Liver (tissue), 9 donors: ENCODE results near the gene ABRACL. TPM values are rescaled to one million over a fixed set of nuclear protein-coding genes. Genes with fewer than 3 reads are reported as not detected.

Experiments used
- DNase-seq: peaks from one replicate; pipeline ENCODE4 v3.0.0-alpha.2; 2017; ENCODE audit warnings: low spot score
- H3K27ac ChIP-seq, 2 donors: one replicate each; pipeline ENCODE4 v1.7.0; 2013; ENCODE audit warnings: inconsistent platforms in 2 of 2, low read length in 2 of 2, control low read depth in 1 of 2, low read depth in 1 of 2, mild to moderate bottlenecking in 1 of 2
- H3K27me3 ChIP-seq, 4 donors: one replicate each; pipeline versions ENCODE4 v1.6.1 to v1.7.0; 2013; ENCODE audit warnings: low read length in 3 of 4, inconsistent platforms in 1 of 4, mild to moderate bottlenecking in 1 of 4, moderate library complexity in 1 of 4; ENCODE audit not compliant: control insufficient read depth in 4 of 4, insufficient read depth in 4 of 4
- H3K36me3 ChIP-seq, 4 donors: one replicate each; pipeline versions ENCODE4 v1.6.1 to v1.7.0; 2013; ENCODE audit warnings: low read length in 3 of 4, mild to moderate bottlenecking in 3 of 4, low read depth in 1 of 4, moderate library complexity in 1 of 4; ENCODE audit not compliant: control insufficient read depth in 4 of 4, insufficient read depth in 3 of 4
- H3K4me1 ChIP-seq, 4 donors: one replicate each; pipeline versions ENCODE4 v1.6.1 to v1.7.0; 2013; ENCODE audit warnings: low read length in 3 of 4, mild to moderate bottlenecking in 3 of 4, moderate library complexity in 1 of 4; ENCODE audit not compliant: control insufficient read depth in 4 of 4, insufficient read depth in 4 of 4
- H3K4me3 ChIP-seq, 3 donors: one replicate each; pipeline versions ENCODE4 v1.6.1 to v1.7.0; 2013; ENCODE audit warnings: low read length in 3 of 3, control low read depth in 1 of 3, low read depth in 1 of 3, mild to moderate bottlenecking in 1 of 3
- H3K9ac ChIP-seq, 2 donors: one replicate each; pipeline ENCODE4 v1.7.0; 2013; ENCODE audit warnings: low read length in 2 of 2, mild to moderate bottlenecking in 2 of 2, moderate library complexity in 2 of 2, control low read depth in 1 of 2, low read depth in 1 of 2
- H3K9me3 ChIP-seq, 4 donors: one replicate each; pipeline versions ENCODE4 v1.6.1 to v1.7.0; 2013; ENCODE audit warnings: low read length in 3 of 4; ENCODE audit not compliant: control insufficient read depth in 4 of 4
- EGR1 ChIP-seq, 2 donors: IDR thresholded peaks; 2 replicates each; pipeline ENCODE4 v1.6.1; 2016 to 2018; ENCODE audit warnings: antibody characterized with exemption in 2 of 2, low read depth in 2 of 2
- FOXA1 ChIP-seq: IDR thresholded peaks from 2 replicates; pipeline ENCODE4 v1.6.1; 2016; ENCODE audit warnings: antibody characterized with exemption
- FOXA2 ChIP-seq: IDR thresholded peaks from 2 replicates; pipeline ENCODE4 v1.6.1; 2016; ENCODE audit warnings: antibody characterized with exemption
- GABPA ChIP-seq, 2 donors: IDR thresholded peaks in 1 of 2; conservative IDR thresholded peaks in 1 of 2; 2 replicates each; pipeline ENCODE4 v1.6.1; 2016; ENCODE audit warnings: antibody characterized with exemption in 2 of 2, mild to moderate bottlenecking in 1 of 2, moderate library complexity in 1 of 2
- HNF4A ChIP-seq, 2 donors: conservative IDR thresholded peaks; 2 replicates each; pipeline ENCODE4 v1.6.1; 2016; ENCODE audit warnings: antibody characterized with exemption in 2 of 2, mild to moderate bottlenecking in 2 of 2
- HNF4G ChIP-seq: IDR thresholded peaks from 2 replicates; pipeline ENCODE4 v1.6.1; 2016; ENCODE audit warnings: antibody characterized with exemption
- JUND ChIP-seq, 2 donors: IDR thresholded peaks; 2 replicates each; pipeline ENCODE4 v1.6.1; 2016; ENCODE audit warnings: antibody characterized with exemption in 2 of 2
- NR2F2 ChIP-seq: IDR thresholded peaks from 2 replicates; pipeline ENCODE4 v1.6.1; 2016; ENCODE audit warnings: antibody characterized with exemption
- RAD21 ChIP-seq, 2 donors: IDR thresholded peaks; 2 replicates each; pipeline ENCODE4 v1.6.1; 2016; ENCODE audit warnings: antibody characterized with exemption in 2 of 2, mild to moderate bottlenecking in 2 of 2
- RXRA ChIP-seq, 2 donors: IDR thresholded peaks; 2 replicates each; pipeline ENCODE4 v1.6.1; 2017 to 2018; ENCODE audit warnings: antibody characterized with exemption in 2 of 2, mild to moderate bottlenecking in 1 of 2
- SP1 ChIP-seq: IDR thresholded peaks from 2 replicates; pipeline ENCODE4 v1.6.1; 2018; ENCODE audit warnings: antibody characterized with exemption, mild to moderate bottlenecking
- TAF1 ChIP-seq: conservative IDR thresholded peaks from 2 replicates; pipeline ENCODE4 v1.6.1; 2016; ENCODE audit warnings: antibody characterized with exemption, mild to moderate bottlenecking
- WGBS: extraction: QIAGEN DNeasy Blood & Tissue Kit; methylation state at CpG from one replicate; pipeline ENCODE4 v1.1.7; 2013; 5-methylcytosine and 5-hydroxymethylcytosine counted together
- polyA plus RNA-seq, 2 donors: library from polyadenylated mRNA; stranded (reverse) in 1 of 2; unstranded in 1 of 2; fragments of 200-250 nt in 1 of 2; fragments of >200 nt in 1 of 2; fragmentation: Nextera tagmentation in 1 of 2; extraction: Ambion mirVana in 1 of 2; gene quantifications; one replicate each; pipeline versions ENCODE4 v1.2.1 to v1.2.3, GENCODE V29; 2013 to 2015
- total RNA-seq, 2 donors: library from RNA; depleted of rRNA; stranded (reverse); fragments of >200 nt; gene quantifications; one replicate each; pipeline ENCODE4 v1.2.3, GENCODE V29; 2014
- TF ChIP-seq, protein P1 (sequence below): IDR thresholded peaks from 2 replicates; pipeline ENCODE4 v1.6.1; 2016; ENCODE audit warnings: antibody characterized with exemption
- TF ChIP-seq, protein P2 (sequence below): IDR thresholded peaks from 2 replicates; pipeline ENCODE4 v1.6.1; 2016; ENCODE audit warnings: antibody characterized with exemption, mild to moderate bottlenecking
- TF ChIP-seq, protein P3 (sequence below): IDR thresholded peaks from 2 replicates; pipeline ENCODE4 v1.6.1; 2016; ENCODE audit warnings: antibody characterized with exemption
- TF ChIP-seq, protein P4 (sequence below): IDR thresholded peaks from 2 replicates; pipeline ENCODE4 v1.6.1; 2016; ENCODE audit warnings: antibody characterized with exemption
- donor health status: healthy.
- donor health status: healthy.
- donor health status: healthy.
- donor health status: healthy.
- donor health status: healthy.

The ABRACL gene
- total and polyA plus RNA-seq, 4 donors = 14.2 to 66.3 (median 26.8) TPM

DNA sequence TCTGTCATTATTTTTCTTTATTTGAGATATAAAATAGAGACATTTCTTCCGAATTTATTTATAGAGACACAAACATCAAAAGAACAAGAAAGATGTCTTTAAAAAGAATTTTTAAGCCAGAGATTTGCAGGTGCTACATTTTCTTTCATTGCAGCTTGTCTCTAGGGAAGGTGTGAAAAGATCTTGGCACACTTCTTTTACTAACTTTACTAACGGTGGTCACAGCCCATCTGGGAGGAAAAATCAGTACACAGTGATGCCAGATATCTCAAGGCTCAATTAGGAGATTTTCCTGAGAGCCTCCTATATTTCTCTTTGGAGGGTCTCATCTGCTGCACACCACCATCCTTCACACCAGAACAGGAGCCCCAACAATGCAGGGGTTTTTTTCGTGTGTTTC lies 29.5 kb downstream of the ABRACL start:
- no peak overlapping the region for H3K4me3 ChIP-seq
- no peaks in the 10 kb centered on the region for H3K36me3 ChIP-seq
- no peaks in the 10 kb centered on the region for H3K4me1 ChIP-seq
- H3K9ac ChIP-seq = no peak overlapping the region
- DNase-seq = no peak
- no peak overlapping the region for H3K27ac ChIP-seq
- TF ChIP-seq FOXA1 = no peak
- TF ChIP-seq, protein P1, sequence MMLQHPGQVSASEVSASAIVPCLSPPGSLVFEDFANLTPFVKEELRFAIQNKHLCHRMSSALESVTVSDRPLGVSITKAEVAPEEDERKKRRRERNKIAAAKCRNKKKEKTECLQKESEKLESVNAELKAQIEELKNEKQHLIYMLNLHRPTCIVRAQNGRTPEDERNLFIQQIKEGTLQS = no peak
- TF ChIP-seq EGR1 (IDR thresholded peaks at IDR 0.05; ENCODE audit: low read depth in 2 of 2) = no peak
- TF ChIP-seq, protein P2, sequence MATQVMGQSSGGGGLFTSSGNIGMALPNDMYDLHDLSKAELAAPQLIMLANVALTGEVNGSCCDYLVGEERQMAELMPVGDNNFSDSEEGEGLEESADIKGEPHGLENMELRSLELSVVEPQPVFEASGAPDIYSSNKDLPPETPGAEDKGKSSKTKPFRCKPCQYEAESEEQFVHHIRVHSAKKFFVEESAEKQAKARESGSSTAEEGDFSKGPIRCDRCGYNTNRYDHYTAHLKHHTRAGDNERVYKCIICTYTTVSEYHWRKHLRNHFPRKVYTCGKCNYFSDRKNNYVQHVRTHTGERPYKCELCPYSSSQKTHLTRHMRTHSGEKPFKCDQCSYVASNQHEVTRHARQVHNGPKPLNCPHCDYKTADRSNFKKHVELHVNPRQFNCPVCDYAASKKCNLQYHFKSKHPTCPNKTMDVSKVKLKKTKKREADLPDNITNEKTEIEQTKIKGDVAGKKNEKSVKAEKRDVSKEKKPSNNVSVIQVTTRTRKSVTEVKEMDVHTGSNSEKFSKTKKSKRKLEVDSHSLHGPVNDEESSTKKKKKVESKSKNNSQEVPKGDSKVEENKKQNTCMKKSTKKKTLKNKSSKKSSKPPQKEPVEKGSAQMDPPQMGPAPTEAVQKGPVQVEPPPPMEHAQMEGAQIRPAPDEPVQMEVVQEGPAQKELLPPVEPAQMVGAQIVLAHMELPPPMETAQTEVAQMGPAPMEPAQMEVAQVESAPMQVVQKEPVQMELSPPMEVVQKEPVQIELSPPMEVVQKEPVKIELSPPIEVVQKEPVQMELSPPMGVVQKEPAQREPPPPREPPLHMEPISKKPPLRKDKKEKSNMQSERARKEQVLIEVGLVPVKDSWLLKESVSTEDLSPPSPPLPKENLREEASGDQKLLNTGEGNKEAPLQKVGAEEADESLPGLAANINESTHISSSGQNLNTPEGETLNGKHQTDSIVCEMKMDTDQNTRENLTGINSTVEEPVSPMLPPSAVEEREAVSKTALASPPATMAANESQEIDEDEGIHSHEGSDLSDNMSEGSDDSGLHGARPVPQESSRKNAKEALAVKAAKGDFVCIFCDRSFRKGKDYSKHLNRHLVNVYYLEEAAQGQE = no peak
- TF ChIP-seq GABPA (IDR thresholded peaks at IDR 0.05 in 1 of 2, conservative IDR thresholded peaks at IDR 0.05 in 1 of 2) = no peak
- no peak for TF ChIP-seq SP1
- TF ChIP-seq, protein P3, sequence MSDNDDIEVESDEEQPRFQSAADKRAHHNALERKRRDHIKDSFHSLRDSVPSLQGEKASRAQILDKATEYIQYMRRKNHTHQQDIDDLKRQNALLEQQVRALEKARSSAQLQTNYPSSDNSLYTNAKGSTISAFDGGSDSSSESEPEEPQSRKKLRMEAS = no peak
- no peaks in the 10 kb centered on the region for H3K9me3 ChIP-seq
- no peaks in the 10 kb centered on the region for H3K27me3 ChIP-seq
- 84% methylated on average over 3 of the region's 3 CpGs for WGBS

DNA sequence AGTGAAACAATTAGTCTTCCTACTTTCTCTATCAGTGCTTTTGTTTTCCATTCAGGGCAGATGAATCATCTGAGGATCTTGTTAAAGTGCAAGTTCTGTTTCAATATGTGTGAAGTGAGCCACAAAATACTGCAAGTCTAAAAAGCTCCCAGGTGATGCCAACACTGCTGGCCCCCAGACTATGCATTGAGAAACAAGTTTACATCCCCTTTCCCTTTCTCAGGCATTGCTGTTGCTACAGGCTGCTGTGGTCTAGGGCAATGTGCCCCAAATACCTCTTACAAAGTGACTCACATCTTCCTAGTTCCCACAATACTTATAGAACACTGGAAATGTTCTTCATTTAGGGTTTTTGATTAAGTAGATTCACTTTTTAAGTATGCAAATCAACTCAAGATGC lies 31.8 kb downstream of the ABRACL start:
- TF ChIP-seq, protein P3 = no peak
- no peak for TF ChIP-seq HNF4G
- TF ChIP-seq TAF1 = no peak
- no peak for TF ChIP-seq EGR1 (IDR thresholded peaks at IDR 0.05; ENCODE audit: low read depth in 2 of 2)
- TF ChIP-seq GABPA (IDR thresholded peaks at IDR 0.05 in 1 of 2, conservative IDR thresholded peaks at IDR 0.05 in 1 of 2) = no peak
- TF ChIP-seq, protein P1 = no peak
- TF ChIP-seq NR2F2 = no peak
- TF ChIP-seq FOXA2 = no peak
- TF ChIP-seq FOXA1 = no peak
- no peak for TF ChIP-seq RXRA (IDR thresholded peaks at IDR 0.05)
- TF ChIP-seq, protein P4, sequence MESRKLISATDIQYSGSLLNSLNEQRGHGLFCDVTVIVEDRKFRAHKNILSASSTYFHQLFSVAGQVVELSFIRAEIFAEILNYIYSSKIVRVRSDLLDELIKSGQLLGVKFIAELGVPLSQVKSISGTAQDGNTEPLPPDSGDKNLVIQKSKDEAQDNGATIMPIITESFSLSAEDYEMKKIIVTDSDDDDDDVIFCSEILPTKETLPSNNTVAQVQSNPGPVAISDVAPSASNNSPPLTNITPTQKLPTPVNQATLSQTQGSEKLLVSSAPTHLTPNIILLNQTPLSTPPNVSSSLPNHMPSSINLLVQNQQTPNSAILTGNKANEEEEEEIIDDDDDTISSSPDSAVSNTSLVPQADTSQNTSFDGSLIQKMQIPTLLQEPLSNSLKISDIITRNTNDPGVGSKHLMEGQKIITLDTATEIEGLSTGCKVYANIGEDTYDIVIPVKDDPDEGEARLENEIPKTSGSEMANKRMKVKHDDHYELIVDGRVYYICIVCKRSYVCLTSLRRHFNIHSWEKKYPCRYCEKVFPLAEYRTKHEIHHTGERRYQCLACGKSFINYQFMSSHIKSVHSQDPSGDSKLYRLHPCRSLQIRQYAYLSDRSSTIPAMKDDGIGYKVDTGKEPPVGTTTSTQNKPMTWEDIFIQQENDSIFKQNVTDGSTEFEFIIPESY = no peak
- TF ChIP-seq RAD21 (IDR thresholded peaks at IDR 0.05) = no peak
- TF ChIP-seq JUND (IDR thresholded peaks at IDR 0.05) = no peak
- TF ChIP-seq HNF4A (conservative IDR thresholded peaks at IDR 0.05) = no peak
- no peak for TF ChIP-seq SP1
- Histone ChIP-seq H3K36me3 (no peaks in the 10 kb centered on the region), H3K9ac (no peak overlapping the region), H3K4me1 (no peaks in the 10 kb centered on the region), H3K27me3 (no peaks in the 10 kb centered on the region), H3K9me3 (no peaks in the 10 kb centered on the region), H3K4me3 (no peak overlapping the region), H3K27ac (no peak overlapping the region)
- no peak for DNase-seq
